HG02852 (cell line): Measurements from ENCODE around the gene ACADVL.
A peak's percentile ranks its signal among the peaks of the same experiment; 100 is the strongest.
"Not testable (repeated sequence)": the region's sequence is repeated elsewhere in the genome, so short reads cannot be mapped to it uniquely, and the experiment has no call there.

Experiments used
- ATAC-seq: cut with Tn5 transposase; IDR thresholded peaks from one replicate; pipeline ENCODE4 v1.9.1; 2021; ENCODE audit warnings: mild to moderate bottlenecking, moderate library complexity; ENCODE audit not compliant: unreplicated experiment

ACADVL gene

GRCh38 chr17:7234083-7234951 lies 14.6 kb downstream of the ACADVL start, which contains the start of gene DVL2:
DVL2 (minus strand) TSS chr17:7234517; CDS start chr17:7234262, 255 bp downstream.
- peak; percentile 60 for ATAC-seq

GRCh38 chr17:7235693-7236665 lies 16.2 kb downstream of the ACADVL start:
- no peak for ATAC-seq

GRCh38 chr17:7236808-7237207 lies 17.1 kb downstream of the ACADVL start:
- ATAC-seq = no peak

- ATAC-seq = no peak
These were observed 17.6 kb downstream of the ACADVL start for GRCh38 chr17:7237266-7237760.

- ATAC-seq = no peak
These were observed 18.2 kb downstream of the ACADVL start for GRCh38 chr17:7237761-7238419.

- no peak for ATAC-seq
These were observed 18.8 kb downstream of the ACADVL start for GRCh38 chr17:7238420-7239090.

GRCh38 chr17:7239091-7240027 lies 19.6 kb downstream of the ACADVL start, which contains the start of gene PHF23:
PHF23 (minus strand) TSS chr17:7239457; CDS start chr17:7239279, 178 bp downstream.
- ATAC-seq = peak; percentile 48

- no peak for ATAC-seq
These were observed 20.6 kb downstream of the ACADVL start for GRCh38 chr17:7240375-7240774.

- ATAC-seq = no peak
These were observed 21.5 kb downstream of the ACADVL start for GRCh38 chr17:7241090-7241733.

GRCh38 chr17:7241783-7242716 lies 22.3 kb downstream of the ACADVL start, which contains the start of gene GABARAP:
GABARAP (minus strand) TSS chr17:7242449; CDS start chr17:7242330, 119 bp downstream.
- peak; percentile 27 for ATAC-seq

GRCh38 chr17:7242717-7243452 lies 23.1 kb downstream of the ACADVL start:
- peak; percentile 44 for ATAC-seq

GRCh38 chr17:7243453-7243729 lies 23.7 kb downstream of the ACADVL start:
- no peak for ATAC-seq

- not testable (repeated sequence) for ATAC-seq
These were observed 24.1 kb downstream of the ACADVL start for GRCh38 chr17:7243838-7244237.

GRCh38 chr17:7246779-7247178 lies 27.0 kb downstream of the ACADVL start:
- no peak for ATAC-seq

- ATAC-seq = no peak
These were observed 29.1 kb downstream of the ACADVL start for GRCh38 chr17:7248796-7249195.

GRCh38 chr17:7249214-7249613 lies 29.5 kb downstream of the ACADVL start:
- ATAC-seq = no peak

- ATAC-seq = no peak
These were observed 30.1 kb downstream of the ACADVL start for GRCh38 chr17:7249830-7250229.
